CD4-positive, alpha-beta T cell (primary cell): ENCODE data around the gene EYA2. TPM values are rescaled to one million over a fixed set of nuclear protein-coding genes. Genes with fewer than 3 reads are reported as not detected.

Experiments used
- ATAC-seq: fragments of 200-7000 bp; cut with Tn5 transposase; one replicate; pipeline ENCODE4 v1.10.0; 2022; ENCODE audit warnings: mild to moderate bottlenecking; ENCODE audit not compliant: poor library complexity
- CTCF ChIA-PET: fragments of 350-600 bp; sonication (Branson Sonifier 250); formaldehyde crosslinking; loops from one replicate; lab custom pipeline; 2021; ENCODE audit warnings: antibody characterized with exemption, inconsistent platforms; lab: Charles Lee
- POLR2A ChIA-PET: fragments of 350-600 bp; sonication (Branson Sonifier 250); formaldehyde crosslinking; loops from one replicate; lab custom pipeline; 2021; ENCODE audit warnings: antibody characterized with exemption, inconsistent platforms; lab: Charles Lee
- DNase-seq, 14 experiments: peaks; one replicate each; pipeline ENCODE4 v3.0.0-alpha.2; 2013 to 2020; ENCODE audit warnings: mixed read lengths in 2 of 14
- H3K27ac ChIP-seq, 2 donors: one replicate each; pipeline versions ENCODE4 v1.5.1 to v1.7.0; 2013; ENCODE audit warnings: low read length in 2 of 2, low read depth in 1 of 2, mild to moderate bottlenecking in 1 of 2
- H3K27me3 ChIP-seq, 2 experiments: 1 replicate in 1 of 2; 2 replicates in 1 of 2; pipeline versions ENCODE4 v1.6.1 to v1.7.0; 2013; ENCODE audit warnings: low read length in 2 of 2, control low read depth in 1 of 2, mild to moderate bottlenecking in 1 of 2, moderate library complexity in 1 of 2; ENCODE audit not compliant: insufficient read depth in 2 of 2, control insufficient read depth in 1 of 2
- H3K36me3 ChIP-seq: one replicate; pipeline ENCODE4 v1.6.1; 2013; ENCODE audit warnings: low read length, control low read depth; ENCODE audit not compliant: insufficient read depth
- H3K4me1 ChIP-seq: one replicate; pipeline ENCODE4 v1.6.1; 2013; ENCODE audit warnings: low read length, control low read depth; ENCODE audit not compliant: insufficient read depth
- H3K4me3 ChIP-seq: one replicate; pipeline ENCODE4 v1.5.1; 2013; ENCODE audit warnings: mild to moderate bottlenecking, low read length, moderate library complexity
- H3K9me3 ChIP-seq, 2 experiments: 1 replicate in 1 of 2; 2 replicates in 1 of 2; pipeline versions ENCODE4 v1.6.1 to v1.7.0; 2013; ENCODE audit warnings: low read length in 2 of 2, mild to moderate bottlenecking in 2 of 2, control low read depth in 1 of 2, moderate library complexity in 1 of 2; ENCODE audit not compliant: control insufficient read depth in 1 of 2, insufficient read depth in 1 of 2
- H3K27ac Mint-ChIP-seq: one replicate; pipeline ENCODE4 v1.8.0; 2020; ENCODE audit warnings: mixed read lengths
- H3K27me3 Mint-ChIP-seq: one replicate; pipeline ENCODE4 v1.8.0; 2021; ENCODE audit warnings: mixed read lengths
- H3K36me3 Mint-ChIP-seq: one replicate; pipeline ENCODE4 v1.8.0; 2021; ENCODE audit warnings: low read depth, mixed read lengths
- H3K4me1 Mint-ChIP-seq: one replicate; pipeline ENCODE4 v1.8.0; 2021; ENCODE audit warnings: low read depth, mixed read lengths
- H3K4me3 Mint-ChIP-seq: one replicate; pipeline ENCODE4 v1.8.0; 2020; ENCODE audit warnings: mild to moderate bottlenecking, mixed read lengths
- H3K9me3 Mint-ChIP-seq: one replicate; pipeline ENCODE4 v1.8.0; 2020; ENCODE audit warnings: mixed read lengths
- CTCF ChIP-seq: fragments of 200-600 bp; IDR thresholded peaks from one replicate; pipeline ENCODE4 v1.8.0; 2022; ENCODE audit warnings: antibody characterized with exemption, mild to moderate bottlenecking
- intact Hi-C, 2 experiments: fragments of 100-400 bp; cut with DNase I in 1 of 2; cut with micrococcal nuclease in 1 of 2; formaldehyde crosslinking; loops; one replicate each; pipeline versions ENCODE4 v1.15.1 to v1.9.0; 2023 to 2025; cut with DNase I, micrococcal nuclease
- total RNA-seq, 174 experiments: library from RNA in 2 of 174; stranded (reverse) in 2 of 174; gene quantifications; one replicate each; pipeline ENCODE4 v1.2.3 and lab custom pipeline; 2021 to 2026

Gene EYA2
- total RNA-seq, 2 experiments from 2014 or later = not detected

DNA sequence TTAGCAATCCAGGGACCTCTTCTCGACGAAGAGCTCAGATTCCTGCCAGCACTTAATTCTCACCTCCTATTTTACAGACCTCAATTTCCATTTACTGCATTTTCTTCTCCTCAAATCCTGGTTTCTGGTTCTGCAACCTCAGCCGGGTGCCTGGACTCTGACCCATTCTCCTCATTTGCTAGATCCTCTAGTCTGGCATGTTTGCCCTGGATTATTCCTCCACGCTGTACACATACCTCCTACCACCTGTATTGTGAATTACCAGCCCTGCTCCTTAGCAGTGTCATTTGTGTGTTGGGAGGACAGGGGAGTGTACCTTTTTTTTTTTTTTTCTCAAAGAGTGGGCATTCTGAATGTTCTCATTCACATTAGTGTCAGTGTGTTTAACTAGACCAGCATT, 257.4 kb downstream of the EYA2 start:
- intact Hi-C loops = no loop called here
- no peaks in the 10 kb centered on the region for H3K4me1 ChIP-seq
- H3K27ac ChIP-seq = no peak overlapping the region
- no peaks in the 10 kb centered on the region for H3K4me1 Mint-ChIP-seq
- H3K27ac Mint-ChIP-seq = no peak overlapping the region
- H3K9me3 ChIP-seq = no peaks in the 10 kb centered on the region
- no peak for DNase-seq
- ChIA-PET POLR2A (no interaction called here), CTCF (no interaction called here)
- peaks cover 18% of the 10 kb centered on the region for H3K27me3 Mint-ChIP-seq
- peaks cover 0 to 4% of the 10 kb centered on the region in 2 experiments for H3K27me3 ChIP-seq
- H3K36me3 Mint-ChIP-seq = no peaks in the 10 kb centered on the region
- H3K36me3 ChIP-seq = no peaks in the 10 kb centered on the region
- no peaks in the 10 kb centered on the region for H3K9me3 Mint-ChIP-seq
- no peak overlapping the region for H3K4me3 Mint-ChIP-seq
- no peak overlapping the region for H3K4me3 ChIP-seq
- ATAC-seq = no peak
- TF ChIP-seq CTCF = no peak

- Histone ChIP-seq H3K27me3 (peaks cover 0 to 2% of the 10 kb centered on the region in 2 experiments), H3K4me1 (no peaks in the 10 kb centered on the region), H3K27ac (no peak overlapping the region), H3K4me3 (no peak overlapping the region), H3K9me3 (no peaks in the 10 kb centered on the region), H3K36me3 (no peaks in the 10 kb centered on the region)
- intact Hi-C loops = no loop called here
- Mint-ChIP-seq H3K4me1 (no peaks in the 10 kb centered on the region), H3K9me3 (no peaks in the 10 kb centered on the region), H3K36me3 (no peaks in the 10 kb centered on the region), H3K27me3 (peaks cover 24% of the 10 kb centered on the region), H3K27ac (no peak overlapping the region), H3K4me3 (no peak overlapping the region)
- ATAC-seq (no peak), DNase-seq (no peak)
- ChIA-PET CTCF (no interaction called here), POLR2A (no interaction called here)
- TF ChIP-seq CTCF = no peak
These were observed 259.4 kb downstream of the EYA2 start for GRCh38 chr20:47154089-47154488.

- Mint-ChIP-seq H3K4me1 (no peaks in the 10 kb centered on the region), H3K4me3 (no peak overlapping the region), H3K27ac (no peak overlapping the region), H3K9me3 (no peaks in the 10 kb centered on the region), H3K36me3 (no peaks in the 10 kb centered on the region), H3K27me3 (peaks cover 15% of the 10 kb centered on the region)
- Histone ChIP-seq H3K27me3 (peaks cover 0 to 2% of the 10 kb centered on the region in 2 experiments), H3K4me1 (no peaks in the 10 kb centered on the region), H3K36me3 (no peaks in the 10 kb centered on the region), H3K27ac (no peak overlapping the region), H3K4me3 (no peak overlapping the region), H3K9me3 (no peaks in the 10 kb centered on the region)
- ChIA-PET POLR2A (no interaction called here), CTCF (no interaction called here)
- ATAC-seq = no peak
- TF ChIP-seq CTCF = no peak
- intact Hi-C loops = no loop called here
- DNase-seq = no peak
These were observed 261.9 kb downstream of the EYA2 start for GRCh38 chr20:47156301-47157137.
